ENCODE results near the gene EIF4A2.

GRCh38 chr3:186779204-186779603 lies 4.2 kb upstream of the EIF4A2 start:
- TF ChIP-seq SUZ12 (IDR thresholded peaks at IDR 0.05) (no peak), ARNT (IDR thresholded peaks at IDR 0.05) (no peak), PKNOX1 (IDR thresholded peaks at IDR 0.05) (no peak)

All from HEK293T (cell line).